Suprapubic skin (tissue), 4 donors: ENCODE measurements around the gene SCAF8. TPM values are rescaled to one million over a fixed set of nuclear protein-coding genes. Genes with fewer than 3 reads are reported as not detected.

Experiments
- DNase-seq, 2 donors: peaks; one replicate each; pipeline ENCODE4 v3.0.0-alpha.2; 2019; ENCODE audit warnings: low spot score in 2 of 2
- H3K27ac ChIP-seq: fragments of 200-600 bp; sonication (generic); one replicate; pipeline ENCODE4 v1.5.1; 2019
- H3K27me3 ChIP-seq: fragments of 200-600 bp; sonication (generic); one replicate; pipeline ENCODE4 v1.5.1; 2019
- H3K36me3 ChIP-seq: fragments of 200-600 bp; sonication (generic); one replicate; pipeline ENCODE4 v1.5.1; 2019
- H3K4me1 ChIP-seq: fragments of 200-600 bp; sonication (generic); one replicate; pipeline ENCODE4 v1.5.1; 2019
- H3K4me3 ChIP-seq: fragments of 200-600 bp; sonication (generic); one replicate; pipeline ENCODE4 v1.5.1; 2019; ENCODE audit warnings: mild to moderate bottlenecking
- H3K9me3 ChIP-seq: fragments of 200-600 bp; sonication (generic); one replicate; pipeline ENCODE4 v1.5.1; 2019
- EP300 ChIP-seq: sonication (generic); formaldehyde crosslinking; IDR thresholded peaks from one replicate; pipeline ENCODE4 v1.6.1; 2017; ENCODE audit warnings: antibody characterized with exemption
- POLR2A ChIP-seq, 2 donors: fragments of 450-650 bp; IDR thresholded peaks; one replicate each; pipeline ENCODE4 v1.6.1; 2017; ENCODE audit warnings: antibody characterized with exemption in 2 of 2, mild to moderate bottlenecking in 2 of 2, moderate library complexity in 2 of 2
- POLR2AphosphoS5 ChIP-seq, 3 donors: sonication (generic); formaldehyde crosslinking; IDR thresholded peaks; one replicate each; pipeline ENCODE4 v1.6.1; 2017; ENCODE audit warnings: antibody characterized with exemption in 3 of 3
- WGBS: methylation state at CpG from one replicate; pipeline ENCODE4 v1.1.5; 2018; 5-methylcytosine and 5-hydroxymethylcytosine counted together
- total RNA-seq, 4 donors: library from RNA; depleted of rRNA; stranded (reverse); fragments of >200 nt; gene quantifications; one replicate each; pipeline ENCODE4 v1.1.0, GENCODE V29; 2016
- TF ChIP-seq, protein P1 (sequence below), 2 donors: fragments of 200-600 bp in 1 of 2; fragments of 450-650 bp in 1 of 2; sonication (generic) in 1 of 2; IDR thresholded peaks; one replicate each; pipeline ENCODE4 v1.5.1; 2016 to 2019; ENCODE audit warnings: antibody characterized with exemption in 2 of 2, mild to moderate bottlenecking in 1 of 2, moderate library complexity in 1 of 2

The SCAF8 gene
- total RNA-seq, 4 donors from 2014 or later: 34.1 to 63.7 (median 41.0) TPM

DNA sequence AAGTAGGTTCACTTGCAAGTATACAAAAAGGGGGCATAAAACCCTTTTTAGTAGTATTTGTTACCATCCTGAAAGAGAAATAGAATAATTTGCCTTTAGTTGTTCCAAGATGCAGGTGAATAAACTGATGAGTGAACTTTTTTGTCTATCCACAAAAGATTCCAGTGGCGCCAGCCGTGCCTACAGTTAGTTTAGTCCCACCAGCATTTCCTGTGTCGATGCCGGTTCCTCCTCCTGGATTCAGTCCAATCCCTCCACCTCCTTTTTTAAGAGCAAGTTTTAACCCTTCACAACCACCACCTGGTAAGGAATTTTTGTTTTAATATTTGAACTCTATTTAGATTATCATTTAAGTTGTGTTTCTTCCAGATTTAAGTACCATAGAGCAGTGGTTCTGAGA is 90.9 kb downstream of the SCAF8 start:
- Histone ChIP-seq H3K4me3 (no peak overlapping the region), H3K36me3 (peaks cover 68% of the 10 kb centered on the region), H3K9me3 (no peaks in the 10 kb centered on the region), H3K27ac (no peak overlapping the region), H3K27me3 (no peaks in the 10 kb centered on the region), H3K4me1 (peaks cover 8% of the 10 kb centered on the region)
- DNase-seq: no peak
- 11% methylated on average over 4 of the region's 4 CpGs for WGBS
- TF ChIP-seq POLR2AphosphoS5 (IDR thresholded peaks at IDR 0.05) (no peak), EP300 (no peak)

DNA sequence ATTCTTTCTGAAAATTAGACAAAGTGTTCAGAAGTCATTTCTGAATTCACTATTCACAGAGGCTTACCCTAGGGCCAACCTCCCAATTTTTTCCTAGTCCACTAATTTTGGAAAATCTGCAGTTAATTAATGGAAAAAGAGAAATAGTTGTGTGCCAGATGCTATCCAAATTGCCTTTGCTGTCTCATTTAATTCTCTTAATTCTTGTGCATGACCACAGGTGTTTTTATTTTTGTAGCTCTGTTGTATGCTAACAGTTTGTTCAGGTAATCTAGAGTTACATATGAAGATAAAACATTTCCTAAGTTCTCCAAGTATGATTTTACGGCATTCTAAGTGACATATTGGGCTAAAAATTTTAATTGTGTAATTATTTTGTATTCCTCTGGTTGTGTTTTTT is 96.8 kb downstream of the SCAF8 start:
- Histone ChIP-seq H3K4me3 (no peak overlapping the region), H3K27me3 (no peaks in the 10 kb centered on the region), H3K27ac (no peak overlapping the region), H3K36me3 (peaks cover 65% of the 10 kb centered on the region), H3K4me1 (peaks cover 3% of the 10 kb centered on the region), H3K9me3 (no peaks in the 10 kb centered on the region)
- DNase-seq: no peak
- WGBS: 98% methylated on average over 1 of the region's 1 CpG
- TF ChIP-seq EP300 (no peak), POLR2A (IDR thresholded peaks at IDR 0.05) (no peak), POLR2AphosphoS5 (IDR thresholded peaks at IDR 0.05) (no peak)
- TF ChIP-seq, protein P1, sequence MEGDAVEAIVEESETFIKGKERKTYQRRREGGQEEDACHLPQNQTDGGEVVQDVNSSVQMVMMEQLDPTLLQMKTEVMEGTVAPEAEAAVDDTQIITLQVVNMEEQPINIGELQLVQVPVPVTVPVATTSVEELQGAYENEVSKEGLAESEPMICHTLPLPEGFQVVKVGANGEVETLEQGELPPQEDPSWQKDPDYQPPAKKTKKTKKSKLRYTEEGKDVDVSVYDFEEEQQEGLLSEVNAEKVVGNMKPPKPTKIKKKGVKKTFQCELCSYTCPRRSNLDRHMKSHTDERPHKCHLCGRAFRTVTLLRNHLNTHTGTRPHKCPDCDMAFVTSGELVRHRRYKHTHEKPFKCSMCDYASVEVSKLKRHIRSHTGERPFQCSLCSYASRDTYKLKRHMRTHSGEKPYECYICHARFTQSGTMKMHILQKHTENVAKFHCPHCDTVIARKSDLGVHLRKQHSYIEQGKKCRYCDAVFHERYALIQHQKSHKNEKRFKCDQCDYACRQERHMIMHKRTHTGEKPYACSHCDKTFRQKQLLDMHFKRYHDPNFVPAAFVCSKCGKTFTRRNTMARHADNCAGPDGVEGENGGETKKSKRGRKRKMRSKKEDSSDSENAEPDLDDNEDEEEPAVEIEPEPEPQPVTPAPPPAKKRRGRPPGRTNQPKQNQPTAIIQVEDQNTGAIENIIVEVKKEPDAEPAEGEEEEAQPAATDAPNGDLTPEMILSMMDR (IDR thresholded peaks at IDR 0.05): no peak

DNA sequence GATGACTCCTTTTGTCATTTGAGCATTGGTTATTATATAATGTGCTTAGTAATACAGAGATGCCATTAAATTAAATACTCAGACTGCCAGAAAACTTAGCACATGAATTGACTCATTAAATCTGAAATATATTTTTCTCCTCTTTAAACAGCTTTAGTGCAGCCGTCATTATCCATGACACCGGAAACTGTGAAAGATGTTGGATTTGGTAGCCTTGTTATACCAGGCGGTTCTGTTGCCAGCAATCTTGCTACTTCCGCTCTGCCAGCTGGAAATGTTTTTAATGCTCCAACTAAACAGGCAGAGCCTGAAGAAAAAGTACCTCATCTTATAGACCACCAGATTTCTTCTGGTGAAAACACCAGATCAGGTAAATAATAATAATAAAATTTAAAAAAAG is 97.6 kb downstream of the SCAF8 start:
- Histone ChIP-seq H3K4me3 (no peak overlapping the region), H3K36me3 (peaks cover 57% of the 10 kb centered on the region), H3K9me3 (no peaks in the 10 kb centered on the region), H3K27ac (no peak overlapping the region), H3K4me1 (peaks cover 6% of the 10 kb centered on the region), H3K27me3 (no peaks in the 10 kb centered on the region)
- DNase-seq: no peak
- 85% methylated on average over 4 of the region's 4 CpGs for WGBS
- TF ChIP-seq POLR2AphosphoS5 (IDR thresholded peaks at IDR 0.05) (no peak), POLR2A (IDR thresholded peaks at IDR 0.05) (no peak), EP300 (no peak)
- TF ChIP-seq, protein P1 (IDR thresholded peaks at IDR 0.05): no peak

DNA sequence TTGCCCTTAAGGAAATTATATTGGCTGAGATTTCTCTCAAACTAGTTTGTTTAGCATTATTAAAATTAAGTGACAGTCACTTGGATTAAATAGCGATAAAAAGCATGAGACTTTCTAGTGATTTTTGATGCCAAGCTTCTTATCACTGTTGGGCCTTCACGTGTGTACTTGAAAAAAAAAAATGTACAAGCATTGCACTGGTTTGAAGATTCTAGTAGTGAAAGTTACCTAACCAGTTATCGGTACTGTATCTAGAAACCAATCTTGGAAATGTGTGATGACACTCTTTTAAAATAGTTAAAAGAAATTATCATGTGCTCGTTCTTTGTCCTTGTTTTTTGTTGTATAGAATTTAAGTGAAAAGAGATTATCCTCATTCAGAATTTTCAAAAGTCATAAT is 102.1 kb downstream of the SCAF8 start:
- H3K4me1 ChIP-seq: peaks cover 6% of the 10 kb centered on the region
- WGBS: 47% methylated on average over 4 of the region's 4 CpGs
- no peak for DNase-seq
- H3K27me3 ChIP-seq: no peaks in the 10 kb centered on the region
- no peak overlapping the region for H3K4me3 ChIP-seq
- no peak for TF ChIP-seq POLR2A (IDR thresholded peaks at IDR 0.05)
- no peak for TF ChIP-seq EP300
- TF ChIP-seq, protein P1 (IDR thresholded peaks at IDR 0.05): no peak
- TF ChIP-seq POLR2AphosphoS5 (IDR thresholded peaks at IDR 0.05): no peak
- H3K27ac ChIP-seq: no peak overlapping the region
- H3K36me3 ChIP-seq: peaks cover 29% of the 10 kb centered on the region
- H3K9me3 ChIP-seq: no peaks in the 10 kb centered on the region

DNA sequence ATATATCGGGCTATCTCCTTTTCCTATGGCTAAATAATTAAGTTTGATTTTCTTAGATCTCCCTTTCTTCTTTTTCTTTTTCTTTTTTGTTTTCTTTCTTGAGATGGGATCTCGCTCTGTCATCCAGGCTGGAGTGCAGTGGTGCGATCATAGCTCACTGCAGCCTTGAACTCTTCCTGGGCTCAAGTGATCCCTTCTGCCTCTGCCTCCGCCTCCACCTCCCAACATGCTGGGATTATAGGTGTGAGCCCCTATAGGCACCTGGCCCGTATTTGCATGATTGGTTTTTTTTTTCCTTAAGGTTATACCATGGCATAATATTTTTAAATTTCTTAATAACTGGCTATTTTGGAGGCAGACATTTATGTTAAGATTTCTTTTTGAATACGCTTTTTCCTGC is 106.3 kb downstream of the SCAF8 start:
- H3K27ac ChIP-seq: no peak overlapping the region
- H3K9me3 ChIP-seq: no peaks in the 10 kb centered on the region
- H3K4me1 ChIP-seq: peaks cover 6% of the 10 kb centered on the region
- DNase-seq: no peak
- WGBS: 93% methylated on average over 6 of the region's 6 CpGs
- no peak overlapping the region for H3K4me3 ChIP-seq
- no peaks in the 10 kb centered on the region for H3K27me3 ChIP-seq
- peaks cover 7% of the 10 kb centered on the region for H3K36me3 ChIP-seq
- TF ChIP-seq EP300 (no peak), POLR2A (IDR thresholded peaks at IDR 0.05) (no peak), POLR2AphosphoS5 (IDR thresholded peaks at IDR 0.05) (no peak)
- TF ChIP-seq, protein P1 (IDR thresholded peaks at IDR 0.05): no peak

DNA sequence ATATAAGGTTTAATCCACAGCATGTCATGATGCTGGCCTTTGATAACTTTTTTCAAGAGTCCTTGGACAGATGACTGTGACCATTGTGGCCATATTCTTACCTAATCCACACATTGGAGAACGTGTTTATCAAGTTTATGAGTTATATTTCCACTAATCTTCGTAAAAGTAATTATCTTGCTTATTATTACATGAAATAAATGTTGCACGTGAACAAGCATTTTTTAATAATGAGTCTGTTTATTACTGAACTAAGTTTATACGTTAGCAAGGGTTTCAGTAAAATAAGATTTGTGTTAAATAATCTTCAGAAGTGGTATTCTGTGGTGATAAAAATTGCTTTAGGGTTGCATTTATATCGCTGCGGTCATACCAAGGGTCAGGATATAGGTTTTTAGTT is 107.1 kb downstream of the SCAF8 start:
- 96% methylated on average over 6 of the region's 6 CpGs for WGBS

More for the DNA sequence above, 107.1 kb downstream of the SCAF8 start:
- no peaks in the 10 kb centered on the region for H3K9me3 ChIP-seq
- no peak overlapping the region for H3K4me3 ChIP-seq
- no peak for DNase-seq
- TF ChIP-seq, protein P1 (IDR thresholded peaks at IDR 0.05): no peak
- TF ChIP-seq EP300: no peak
- no peak for TF ChIP-seq POLR2A (IDR thresholded peaks at IDR 0.05)
- no peak for TF ChIP-seq POLR2AphosphoS5 (IDR thresholded peaks at IDR 0.05)
- no peak overlapping the region for H3K27ac ChIP-seq
- no peaks in the 10 kb centered on the region for H3K27me3 ChIP-seq
- no peaks in the 10 kb centered on the region for H3K4me1 ChIP-seq
- peaks cover 7% of the 10 kb centered on the region for H3K36me3 ChIP-seq
